H9 (cell line): ENCODE results near the gene MTSS2. TPM values are rescaled to one million over a fixed set of nuclear protein-coding genes. Genes with fewer than 3 reads are reported as not detected.
A peak's percentile ranks its signal among the peaks of the same experiment; 100 is the strongest.

ENCODE experiments used
- DNase-seq: peaks from one replicate; pipeline ENCODE4 v3.0.0-alpha.2; 2017
- H2AFZ ChIP-seq: one replicate; pipeline ENCODE4 v1.6.1; 2013; ENCODE audit warnings: mild to moderate bottlenecking, low read length, control low read depth, moderate library complexity
- H2AK5ac ChIP-seq: 2 replicates; pipeline ENCODE4 v1.6.1; 2013; ENCODE audit warnings: low read length, control low read depth, mixed read lengths; ENCODE audit not compliant: insufficient read length
- H2BK120ac ChIP-seq: one replicate; pipeline ENCODE4 v1.6.1; 2013; ENCODE audit warnings: low read depth, mild to moderate bottlenecking, low read length, control low read depth, inconsistent platforms; ENCODE audit not compliant: poor library complexity, severe bottlenecking
- H2BK12ac ChIP-seq: 2 replicates; pipeline ENCODE4 v1.6.1; 2013; ENCODE audit warnings: low read length, control low read depth, mixed read lengths, low read depth; ENCODE audit not compliant: insufficient read length
- H2BK15ac ChIP-seq: 2 replicates; pipeline ENCODE4 v1.6.1; 2013; ENCODE audit warnings: low read depth, low read length, control low read depth
- H2BK20ac ChIP-seq: one replicate; pipeline ENCODE4 v1.6.1; 2013; ENCODE audit warnings: low read depth, mild to moderate bottlenecking, low read length, control low read depth, inconsistent platforms; ENCODE audit not compliant: poor library complexity, severe bottlenecking
- H2BK5ac ChIP-seq: 2 replicates; pipeline ENCODE4 v1.6.1; 2013; ENCODE audit warnings: low read length, control low read depth, mixed read lengths; ENCODE audit not compliant: insufficient read length
- H3K14ac ChIP-seq: 2 replicates; pipeline ENCODE4 v1.6.1; 2013; ENCODE audit warnings: low read length, control low read depth; ENCODE audit not compliant: insufficient read depth
- H3K18ac ChIP-seq: 2 replicates; pipeline ENCODE4 v1.6.1; 2013; ENCODE audit warnings: low read depth, mild to moderate bottlenecking, mixed read lengths, low read length, control low read depth; ENCODE audit not compliant: insufficient read length
- H3K23ac ChIP-seq: 2 replicates; pipeline ENCODE4 v1.6.1; 2013; ENCODE audit warnings: low read length, control low read depth, mixed read lengths, low read depth; ENCODE audit not compliant: insufficient read length
- H3K23me2 ChIP-seq: 2 replicates; pipeline ENCODE4 v1.6.1; 2013; ENCODE audit warnings: low read depth, mild to moderate bottlenecking, mixed read lengths, low read length, control low read depth; ENCODE audit not compliant: insufficient read length, poor library complexity, severe bottlenecking
- H3K27ac ChIP-seq: 2 replicates; pipeline ENCODE4 v1.5.1; 2013; ENCODE audit warnings: low read length, control low read depth, mixed read lengths, low read depth; ENCODE audit not compliant: insufficient read length
- H3K27me3 ChIP-seq: 2 replicates; pipeline ENCODE4 v1.6.1; 2013; ENCODE audit warnings: low read length, control low read depth, inconsistent platforms; ENCODE audit not compliant: insufficient read depth
- H3K4ac ChIP-seq: 2 replicates; pipeline ENCODE4 v1.6.1; 2013; ENCODE audit warnings: low read depth, mild to moderate bottlenecking, control low read depth, inconsistent platforms, low read length, moderate library complexity
- H3K4me1 ChIP-seq: 2 replicates; pipeline ENCODE4 v1.6.1; 2013; ENCODE audit warnings: low read length, control low read depth, inconsistent platforms; ENCODE audit not compliant: insufficient read depth
- H3K4me2 ChIP-seq: 2 replicates; pipeline ENCODE4 v1.6.1; 2013; ENCODE audit warnings: low read length, control low read depth, mixed read lengths; ENCODE audit not compliant: insufficient read length, insufficient read depth
- H3K56ac ChIP-seq: 2 replicates; pipeline ENCODE4 v1.6.1; 2013; ENCODE audit warnings: low read depth, mild to moderate bottlenecking, mixed read lengths, low read length, control low read depth; ENCODE audit not compliant: insufficient read length
- H3K79me1 ChIP-seq: 2 replicates; pipeline ENCODE4 v1.6.1; 2013; ENCODE audit warnings: low read depth, mild to moderate bottlenecking, moderate library complexity, low read length, control low read depth, inconsistent platforms; ENCODE audit not compliant: insufficient read depth, poor library complexity, severe bottlenecking
- H3K79me2 ChIP-seq: 2 replicates; pipeline ENCODE4 v1.6.1; 2013; ENCODE audit warnings: low read length, control low read depth, inconsistent platforms; ENCODE audit not compliant: insufficient read depth
- H3K9ac ChIP-seq: 2 replicates; pipeline ENCODE4 v1.6.1; 2013; ENCODE audit warnings: low read length, control low read depth, mixed read lengths; ENCODE audit not compliant: insufficient read length; ENCODE audit errors: extremely low read depth
- H3K9me3 ChIP-seq: one replicate; pipeline ENCODE4 v1.6.1; 2013; ENCODE audit warnings: low read depth, low read length, inconsistent platforms; ENCODE audit not compliant: control insufficient read depth
- H3T11ph ChIP-seq: one replicate; pipeline ENCODE4 v1.6.1; 2013; ENCODE audit warnings: mild to moderate bottlenecking, low read length, control low read depth, inconsistent platforms
- H4K20me1 ChIP-seq: one replicate; pipeline ENCODE4 v1.6.1; 2013; ENCODE audit not compliant: control insufficient read depth, insufficient read length, insufficient read depth
- H4K5ac ChIP-seq: 2 replicates; pipeline ENCODE4 v1.6.1; 2013; ENCODE audit warnings: low read depth, mild to moderate bottlenecking, mixed read lengths, low read length, control low read depth; ENCODE audit not compliant: insufficient read length
- H4K8ac ChIP-seq: replicated peaks from 2 replicates; pipeline ENCODE4 v1.6.1; 2013; ENCODE audit warnings: low read length, control low read depth, mixed read lengths, low read depth; ENCODE audit not compliant: insufficient read length
- H4K91ac ChIP-seq: 2 replicates; pipeline ENCODE4 v1.6.1; 2013; ENCODE audit warnings: low read depth, mild to moderate bottlenecking, moderate library complexity, mixed read lengths, low read length, control low read depth; ENCODE audit not compliant: insufficient read length
- H3K27ac Mint-ChIP-seq, 3 experiments: 2 replicates in 2 of 3; 3 replicates in 1 of 3; pipeline ENCODE4 v1.8.0; 2020 to 2021; ENCODE audit warnings: mixed read lengths in 3 of 3, mild to moderate bottlenecking in 1 of 3, moderate library complexity in 1 of 3
- H3K27me3 Mint-ChIP-seq: 2 replicates; pipeline ENCODE4 v1.8.0; 2021; ENCODE audit warnings: low read depth, mild to moderate bottlenecking, moderate library complexity, mixed read lengths
- H3K36me3 Mint-ChIP-seq, 3 experiments: 2 replicates in 2 of 3; 3 replicates in 1 of 3; pipeline ENCODE4 v1.8.0; 2020 to 2021; ENCODE audit warnings: low read depth in 3 of 3, mixed read lengths in 3 of 3; ENCODE audit not compliant: insufficient read depth in 1 of 3
- H3K4me1 Mint-ChIP-seq, 2 experiments: 2 replicates each; pipeline ENCODE4 v1.8.0; 2020; ENCODE audit warnings: mixed read lengths in 2 of 2
- H3K4me3 Mint-ChIP-seq, 2 experiments: 2 replicates in 1 of 2; 3 replicates in 1 of 2; pipeline ENCODE4 v1.8.0; 2020 to 2021; ENCODE audit warnings: mild to moderate bottlenecking in 2 of 2, mixed read lengths in 2 of 2, moderate library complexity in 1 of 2
- H3K9me3 Mint-ChIP-seq, 2 experiments: 2 replicates in 1 of 2; 3 replicates in 1 of 2; pipeline ENCODE4 v1.8.0; 2020; ENCODE audit warnings: mild to moderate bottlenecking in 2 of 2, mixed read lengths in 2 of 2, moderate library complexity in 1 of 2
- CTCF ChIP-seq: fragments of 200-600 bp; sonication (generic); conservative IDR thresholded peaks from 3 replicates; pipeline ENCODE4 v1.8.0; 2021; ENCODE audit warnings: antibody characterized with exemption, mild to moderate bottlenecking
- WGBS: extraction: QIAGEN DNeasy Blood & Tissue Kit; methylation state at CpG from one replicate; pipeline ENCODE4 v1.1.7; 2013; ENCODE audit warnings: missing lambda C conversion rate, low lambda C conversion rate, mixed read lengths; ENCODE audit not compliant: insufficient read length; ENCODE audit errors: extremely low coverage; 5-methylcytosine and 5-hydroxymethylcytosine counted together
- total RNA-seq: library from RNA; stranded (reverse); gene quantifications from 2 replicates; pipeline ENCODE4 v1.2.1, GENCODE V29; 2021

The MTSS2 gene
- total RNA-seq, 1 experiment from 2014 or later = 41.0 TPM

GRCh38 chr16:70696952-70697593, 11.2 kb upstream of the MTSS2 start:
- Histone ChIP-seq H4K5ac (no peak overlapping the region), H3K56ac (no peak overlapping the region), H3K79me2 (no peaks in the 10 kb centered on the region), H4K20me1 (no peaks in the 10 kb centered on the region), H4K8ac (no peak overlapping the region), H3K4me2 (no peak overlapping the region), H3K9ac (no peak overlapping the region), H3K9me3 (no peaks in the 10 kb centered on the region), H2BK20ac (no peak overlapping the region), H3K27ac (no peak overlapping the region), H3K18ac (no peak overlapping the region), H3K27me3 (no peaks in the 10 kb centered on the region), H3K14ac (no peak overlapping the region; the same call in 1 of the 2 replicates), H3T11ph (no peak overlapping the region), H2BK5ac (no peak overlapping the region), H2AFZ (no peak overlapping the region), H2AK5ac (no peak overlapping the region), H2BK15ac (no peak overlapping the region), H2BK12ac (no peak overlapping the region), H3K23me2 (no peaks in the 10 kb centered on the region), H3K23ac (no peak overlapping the region), H3K79me1 (no peaks in the 10 kb centered on the region), H3K4ac (no peak overlapping the region), H3K4me1 (no peaks in the 10 kb centered on the region; the same call in 1 of the 2 replicates), H2BK120ac (no peak overlapping the region), H4K91ac (no peak overlapping the region)
- no peaks in the 10 kb centered on the region for H3K9me3 Mint-ChIP-seq
- no peaks in the 10 kb centered on the region for H3K27me3 Mint-ChIP-seq
- H3K27ac Mint-ChIP-seq = peak overlapping the region; percentile 28 to 83 (median 81); a peak in 4 of 7 replicates
- H3K36me3 Mint-ChIP-seq = peaks cover 8 to 12% (median 12%) of the 10 kb centered on the region in 3 experiments; a peak in 4 of 7 replicates
- DNase-seq = no peak
- no peak overlapping the region for H3K4me3 Mint-ChIP-seq
- WGBS = no CpG with 5 or more reads among the region's 19 CpGs
- no peak for TF ChIP-seq CTCF
- H3K4me1 Mint-ChIP-seq = peaks cover 33 to 37% of the 10 kb centered on the region in 2 experiments
